Testis (tissue), 2 donors: ENCODE data around the gene RASAL2.

ENCODE experiments used
- POLR2A ChIP-seq: fragments of 450-650 bp; IDR thresholded peaks from one replicate; pipeline ENCODE4 v1.6.1; 2017; ENCODE audit warnings: antibody characterized with exemption, mild to moderate bottlenecking, moderate library complexity
- TF ChIP-seq, protein P1 (sequence below), 3 experiments: fragments of 450-650 bp in 2 of 3; fragments of 200-600 bp in 1 of 3; sonication (generic) in 1 of 3; IDR thresholded peaks; one replicate each; pipeline ENCODE4 v1.5.1; 2016 to 2019; ENCODE audit warnings: antibody characterized with exemption in 3 of 3, mild to moderate bottlenecking in 2 of 3, moderate library complexity in 1 of 3

DNA sequence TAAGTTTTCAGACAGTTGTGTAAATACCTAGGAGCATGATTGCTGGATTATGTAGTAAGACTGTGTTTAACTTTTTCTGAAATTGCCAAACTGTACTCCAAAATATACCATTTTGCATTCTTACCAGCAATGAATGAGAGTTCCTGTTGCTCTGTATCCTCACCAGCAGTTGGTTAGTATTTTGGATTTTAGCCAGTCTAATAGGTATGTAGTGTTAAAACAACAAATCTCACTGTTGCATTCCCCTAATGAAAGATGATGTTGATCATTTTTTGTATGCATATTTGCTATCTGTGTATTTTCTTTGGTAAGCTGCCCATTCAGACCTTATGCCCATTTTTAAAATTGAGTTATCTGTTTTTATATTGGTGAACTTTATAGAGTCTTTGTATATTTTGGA lies 89.9 kb downstream of the RASAL2 start:
- TF ChIP-seq, protein P1, sequence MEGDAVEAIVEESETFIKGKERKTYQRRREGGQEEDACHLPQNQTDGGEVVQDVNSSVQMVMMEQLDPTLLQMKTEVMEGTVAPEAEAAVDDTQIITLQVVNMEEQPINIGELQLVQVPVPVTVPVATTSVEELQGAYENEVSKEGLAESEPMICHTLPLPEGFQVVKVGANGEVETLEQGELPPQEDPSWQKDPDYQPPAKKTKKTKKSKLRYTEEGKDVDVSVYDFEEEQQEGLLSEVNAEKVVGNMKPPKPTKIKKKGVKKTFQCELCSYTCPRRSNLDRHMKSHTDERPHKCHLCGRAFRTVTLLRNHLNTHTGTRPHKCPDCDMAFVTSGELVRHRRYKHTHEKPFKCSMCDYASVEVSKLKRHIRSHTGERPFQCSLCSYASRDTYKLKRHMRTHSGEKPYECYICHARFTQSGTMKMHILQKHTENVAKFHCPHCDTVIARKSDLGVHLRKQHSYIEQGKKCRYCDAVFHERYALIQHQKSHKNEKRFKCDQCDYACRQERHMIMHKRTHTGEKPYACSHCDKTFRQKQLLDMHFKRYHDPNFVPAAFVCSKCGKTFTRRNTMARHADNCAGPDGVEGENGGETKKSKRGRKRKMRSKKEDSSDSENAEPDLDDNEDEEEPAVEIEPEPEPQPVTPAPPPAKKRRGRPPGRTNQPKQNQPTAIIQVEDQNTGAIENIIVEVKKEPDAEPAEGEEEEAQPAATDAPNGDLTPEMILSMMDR (IDR thresholded peaks at IDR 0.05) = no peak
- TF ChIP-seq POLR2A = no peak
